Lung (tissue), 12 donors: Measurements from ENCODE around the gene UBA1. TPM values are rescaled to one million over a fixed set of nuclear protein-coding genes. Genes with fewer than 3 reads are reported as not detected.

Experiments used
- ATAC-seq: fragments of 200-7000 bp; cut with Tn5 transposase; one replicate; pipeline ENCODE4 v1.9.1; 2020; ENCODE audit warnings: moderate number of reproducible peaks; ENCODE audit not compliant: insufficient read depth, low FRiP score
- DNase-seq, 3 donors: peaks; one replicate each; pipeline ENCODE4 v3.0.0-alpha.2; 2013 to 2017
- H3K27ac ChIP-seq, 2 donors: one replicate each; pipeline ENCODE4 v1.5.1; 2013; ENCODE audit warnings: mild to moderate bottlenecking in 2 of 2, moderate library complexity in 2 of 2, control low read depth in 1 of 2, inconsistent platforms in 1 of 2, low read depth in 1 of 2, low read length in 1 of 2
- H3K27me3 ChIP-seq, 3 donors: one replicate each; pipeline ENCODE4 v1.5.1; 2013; ENCODE audit warnings: low read length in 2 of 3; ENCODE audit not compliant: control insufficient read depth in 3 of 3, insufficient read depth in 3 of 3
- H3K36me3 ChIP-seq, 4 donors: one replicate each; pipeline ENCODE4 v1.5.1; 2013; ENCODE audit warnings: low read length in 4 of 4, mild to moderate bottlenecking in 1 of 4, moderate library complexity in 1 of 4; ENCODE audit not compliant: control insufficient read depth in 4 of 4, insufficient read depth in 4 of 4
- H3K4me1 ChIP-seq, 5 donors: one replicate each; pipeline ENCODE4 v1.5.1; 2013; ENCODE audit warnings: low read length in 5 of 5, mild to moderate bottlenecking in 2 of 5, moderate library complexity in 1 of 5; ENCODE audit not compliant: control insufficient read depth in 5 of 5, insufficient read depth in 5 of 5
- H3K4me3 ChIP-seq: one replicate; pipeline ENCODE4 v1.5.1; 2013; ENCODE audit warnings: mild to moderate bottlenecking, control low read depth, moderate library complexity
- H3K9ac ChIP-seq, 2 donors: one replicate each; pipeline ENCODE4 v1.5.1; 2013; ENCODE audit warnings: low read length in 2 of 2, control low read depth in 1 of 2; ENCODE audit not compliant: insufficient read depth in 1 of 2
- H3K9me3 ChIP-seq, 4 donors: one replicate each; pipeline ENCODE4 v1.5.1; 2013; ENCODE audit warnings: low read length in 3 of 4, mild to moderate bottlenecking in 1 of 4, moderate library complexity in 1 of 4; ENCODE audit not compliant: control insufficient read depth in 4 of 4, insufficient read depth in 3 of 4
- WGBS, 2 donors: extraction: QIAGEN DNeasy Blood & Tissue Kit; methylation state at CpG; one replicate each; pipeline ENCODE4 v1.1.7; 2013; 5-methylcytosine and 5-hydroxymethylcytosine counted together
- polyA plus RNA-seq, 2 donors: library from polyadenylated mRNA; stranded (reverse); fragments of 200-250 nt; gene quantifications; one replicate each; pipeline ENCODE4 v1.2.1, GENCODE V29; 2013
- total RNA-seq, 2 donors: library from RNA; depleted of rRNA in 1 of 2; stranded (reverse); fragments of >200 nt in 1 of 2; gene quantifications; one replicate each; pipeline ENCODE4 v1.2.1, GENCODE V29; 2014 to 2021
- TF ChIP-seq, protein P1 (sequence below): IDR thresholded peaks from 2 replicates; pipeline ENCODE4 v1.5.1; 2012; ENCODE audit warnings: mild to moderate bottlenecking; ENCODE audit errors: control extremely low read depth, extremely low read depth
- donor health status: control.
- donor health status: control.
- donor health status: Bipolar disorder and iron deficiency.
- donor health status: healthy.
- donor health status: DM: yes; HTN: yes; CAD: no.

UBA1 gene
- total and polyA plus RNA-seq, 4 donors: 92.5 to 221 (median 131) TPM

GRCh38 chrX:47226071-47226470, 32.4 kb downstream of the UBA1 start:
- Histone ChIP-seq H3K4me3 (no peak overlapping the region), H3K4me1 (peaks cover 0 to 2% (median 0%) of the 10 kb centered on the region in 5 donors), H3K27me3 (peaks cover 0 to 6% (median 0%) of the 10 kb centered on the region in 3 donors), H3K27ac (no peak overlapping the region), H3K36me3 (peaks cover 22 to 42% (median 31%) of the 10 kb centered on the region in 4 donors), H3K9ac (no peak overlapping the region), H3K9me3 (peaks cover 0 to 2% (median 0%) of the 10 kb centered on the region in 4 donors)
- no peak for ATAC-seq
- WGBS, 2 donors: 91 to 92% methylated on average over 3 to 6 of the region's 6 CpGs
- no peak for DNase-seq
- TF ChIP-seq, protein P1, sequence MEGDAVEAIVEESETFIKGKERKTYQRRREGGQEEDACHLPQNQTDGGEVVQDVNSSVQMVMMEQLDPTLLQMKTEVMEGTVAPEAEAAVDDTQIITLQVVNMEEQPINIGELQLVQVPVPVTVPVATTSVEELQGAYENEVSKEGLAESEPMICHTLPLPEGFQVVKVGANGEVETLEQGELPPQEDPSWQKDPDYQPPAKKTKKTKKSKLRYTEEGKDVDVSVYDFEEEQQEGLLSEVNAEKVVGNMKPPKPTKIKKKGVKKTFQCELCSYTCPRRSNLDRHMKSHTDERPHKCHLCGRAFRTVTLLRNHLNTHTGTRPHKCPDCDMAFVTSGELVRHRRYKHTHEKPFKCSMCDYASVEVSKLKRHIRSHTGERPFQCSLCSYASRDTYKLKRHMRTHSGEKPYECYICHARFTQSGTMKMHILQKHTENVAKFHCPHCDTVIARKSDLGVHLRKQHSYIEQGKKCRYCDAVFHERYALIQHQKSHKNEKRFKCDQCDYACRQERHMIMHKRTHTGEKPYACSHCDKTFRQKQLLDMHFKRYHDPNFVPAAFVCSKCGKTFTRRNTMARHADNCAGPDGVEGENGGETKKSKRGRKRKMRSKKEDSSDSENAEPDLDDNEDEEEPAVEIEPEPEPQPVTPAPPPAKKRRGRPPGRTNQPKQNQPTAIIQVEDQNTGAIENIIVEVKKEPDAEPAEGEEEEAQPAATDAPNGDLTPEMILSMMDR: no peak

DNA sequence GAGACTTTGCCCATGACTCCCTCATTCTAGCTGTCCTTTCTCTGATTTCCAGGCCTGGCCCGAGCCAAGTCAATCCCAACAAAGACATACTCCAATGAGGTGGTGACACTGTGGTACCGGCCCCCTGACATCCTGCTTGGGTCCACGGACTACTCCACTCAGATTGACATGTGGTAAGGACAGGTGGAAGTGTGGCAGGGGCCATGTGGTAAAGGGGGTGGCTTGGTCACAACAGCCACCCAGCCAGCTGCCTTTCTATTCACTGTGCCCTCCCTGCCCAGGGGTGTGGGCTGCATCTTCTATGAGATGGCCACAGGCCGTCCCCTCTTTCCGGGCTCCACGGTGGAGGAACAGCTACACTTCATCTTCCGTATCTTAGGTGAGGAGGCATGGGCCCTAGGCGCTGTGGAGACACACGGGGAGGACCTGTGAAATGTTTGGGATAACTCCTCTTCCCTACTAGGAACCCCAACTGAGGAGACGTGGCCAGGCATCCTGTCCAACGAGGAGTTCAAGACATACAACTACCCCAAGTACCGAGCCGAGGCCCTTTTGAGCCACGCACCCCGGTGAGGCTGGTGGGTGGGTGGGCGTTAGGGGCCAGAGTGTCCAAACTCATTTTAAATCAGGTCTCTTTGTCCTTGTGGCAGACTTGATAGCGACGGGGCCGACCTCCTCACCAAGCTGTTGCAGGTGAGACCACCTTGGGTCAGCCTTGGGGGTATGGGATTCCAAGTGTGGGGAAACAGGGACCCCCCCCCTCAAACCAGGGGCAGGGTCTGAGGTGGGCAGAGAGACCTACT, 33.1 kb downstream of the UBA1 start:
- no peak overlapping the region for H3K27ac ChIP-seq
- H3K27me3 ChIP-seq: peaks cover 0 to 6% (median 0%) of the 10 kb centered on the region in 3 donors
- 93 to 94% methylated on average over 18 to 19 of the region's 19 CpGs for WGBS, 2 donors
- no peak overlapping the region for H3K9ac ChIP-seq
- H3K4me1 ChIP-seq: no peaks in the 10 kb centered on the region
- no peak overlapping the region for H3K4me3 ChIP-seq
- peaks cover 0 to 2% (median 0%) of the 10 kb centered on the region in 4 donors for H3K9me3 ChIP-seq
- TF ChIP-seq, protein P1: no peak
- peaks cover 19 to 42% (median 31%) of the 10 kb centered on the region in 4 donors for H3K36me3 ChIP-seq
- DNase-seq (no peak), ATAC-seq (no peak)

GRCh38 chrX:47227334-47227583, 33.6 kb downstream of the UBA1 start:
- H3K27ac ChIP-seq: no peak overlapping the region
- 95 to 100% methylated on average over 9 of the region's 9 CpGs for WGBS, 2 donors
- TF ChIP-seq, protein P1: no peak
- peaks cover 0 to 2% (median 0%) of the 10 kb centered on the region in 5 donors for H3K4me1 ChIP-seq
- H3K4me3 ChIP-seq: no peak overlapping the region
- ATAC-seq (no peak), DNase-seq (no peak)
- H3K36me3 ChIP-seq: peaks cover 19 to 42% (median 30%) of the 10 kb centered on the region in 4 donors
- H3K9ac ChIP-seq: no peak overlapping the region
- H3K9me3 ChIP-seq: peaks cover 0 to 2% (median 0%) of the 10 kb centered on the region in 4 donors
- H3K27me3 ChIP-seq: peaks cover 0 to 6% (median 1%) of the 10 kb centered on the region in 3 donors
